Prostate gland (tissue), 2 donors: ENCODE measurements around the gene UBE2D2. TPM values are rescaled to one million over a fixed set of nuclear protein-coding genes. Genes with fewer than 3 reads are reported as not detected.

Experiments
- DNase-seq: peaks from one replicate; pipeline ENCODE4 v3.0.0-alpha.2; 2019; ENCODE audit warnings: low spot score
- H3K27ac ChIP-seq, 2 donors: fragments of 200-600 bp; sonication (generic); 2 replicates each; pipeline ENCODE4 v1.5.1; 2017 to 2019
- H3K27me3 ChIP-seq: fragments of 200-600 bp; sonication (generic); replicated peaks from 2 replicates; pipeline ENCODE4 v1.5.1; 2019; ENCODE audit not compliant: insufficient read depth
- H3K36me3 ChIP-seq, 2 donors: fragments of 200-600 bp; sonication (generic); 1 replicate in 1 of 2; 2 replicates in 1 of 2; pipeline versions ENCODE4 v1.5.1 to v1.8.1; 2017 to 2019
- H3K4me1 ChIP-seq: fragments of 200-600 bp; sonication (generic); replicated peaks from 2 replicates; pipeline ENCODE4 v1.5.1; 2019
- H3K4me3 ChIP-seq, 2 donors: fragments of 200-600 bp; sonication (generic); 2 replicates each; pipeline ENCODE4 v1.5.1; 2017 to 2019
- H3K9me3 ChIP-seq: fragments of 200-600 bp; sonication (generic); 2 replicates; pipeline ENCODE4 v1.5.1; 2017
- CTCF ChIP-seq, 4 experiments: fragments of 200-600 bp in 2 of 4; fragments of 450-650 bp in 2 of 4; sonication (generic) in 2 of 4; IDR thresholded peaks; 1 replicate in 3 of 4; 2 replicates in 1 of 4; pipeline ENCODE4 v1.5.1; 2016 to 2019; ENCODE audit warnings: antibody characterized with exemption in 4 of 4, mild to moderate bottlenecking in 2 of 4, moderate library complexity in 2 of 4
- POLR2A ChIP-seq: fragments of 450-650 bp; IDR thresholded peaks from one replicate; pipeline ENCODE4 v1.6.1; 2016; ENCODE audit warnings: antibody characterized with exemption, mild to moderate bottlenecking
- POLR2AphosphoS5 ChIP-seq: sonication (generic); formaldehyde crosslinking; IDR thresholded peaks from one replicate; pipeline ENCODE4 v1.6.1; 2017; ENCODE audit warnings: antibody characterized with exemption
- WGBS: methylation state at CpG from one replicate; pipeline ENCODE4 v1.1.5; 2018; 5-methylcytosine and 5-hydroxymethylcytosine counted together
- intact Hi-C: fragments of 100-400 bp; cut with DNase I; formaldehyde crosslinking; loops from one replicate; pipeline ENCODE4 v1.14.2; 2022
- total RNA-seq, 2 donors: library from RNA; depleted of rRNA; stranded (reverse); fragments of >200 nt; gene quantifications; one replicate each; pipeline ENCODE4 v1.1.0, GENCODE V29; 2016

The UBE2D2 gene
- total RNA-seq, 2 donors from 2014 or later, result 90.3 to 96.3 TPM

DNA sequence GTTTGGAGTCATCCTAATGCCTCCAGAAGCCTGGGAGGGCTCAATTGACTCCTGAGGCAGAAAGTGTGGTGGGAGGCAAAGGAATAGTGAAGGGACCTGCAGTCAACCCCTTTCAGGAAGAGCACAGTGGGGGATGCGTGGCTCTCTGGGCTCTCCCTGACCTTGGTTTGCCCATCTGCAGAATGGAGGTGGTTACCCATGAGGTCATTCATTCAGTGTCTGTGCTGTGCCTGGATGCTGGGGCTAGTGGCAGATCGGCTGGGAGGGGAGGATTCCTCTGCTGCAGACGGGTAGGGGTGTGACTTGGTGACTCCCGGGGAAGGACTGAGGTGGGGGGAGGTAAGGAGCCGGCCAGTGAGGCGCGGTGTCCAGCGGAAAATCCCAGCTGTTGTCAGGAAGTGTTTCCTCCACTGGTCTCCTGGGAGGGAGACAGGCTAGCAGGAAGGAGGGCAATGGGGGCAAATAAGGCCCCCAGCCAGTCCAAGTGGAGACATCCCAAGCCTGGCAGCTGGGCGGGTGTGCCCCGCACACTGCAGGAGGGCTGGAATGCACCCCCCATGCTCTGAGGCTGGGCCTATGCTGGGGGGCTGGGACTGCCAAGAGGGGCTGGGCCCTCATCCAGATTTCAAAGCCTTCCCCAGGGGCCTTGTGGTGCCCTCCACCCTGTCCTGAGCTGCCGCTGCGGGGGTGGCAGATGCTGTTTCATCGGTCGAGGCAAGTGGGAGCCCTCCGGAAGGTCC, 98.0 kb downstream of the UBE2D2 start:
- TF ChIP-seq CTCF (IDR thresholded peaks at IDR 0.05) (no peak), POLR2AphosphoS5 (peak; percentile 20), POLR2A (peak; percentile 7)
- H3K36me3 ChIP-seq, result no peaks in the 10 kb centered on the region
- no peaks in the 10 kb centered on the region for H3K27me3 ChIP-seq
- H3K4me1 ChIP-seq, result peaks cover 68% of the 10 kb centered on the region
- H3K27ac ChIP-seq, result peak overlapping the region; percentile 89 to 94
- DNase-seq, result no peak
- 47% methylated on average over 15 of the region's 15 CpGs for WGBS
- H3K4me3 ChIP-seq, result peak overlapping the region in 1 of 2 donors; percentile 16
- no peaks in the 10 kb centered on the region for H3K9me3 ChIP-seq
- intact Hi-C loops, result no loop called here

- Histone ChIP-seq H3K36me3 (no peaks in the 10 kb centered on the region), H3K9me3 (no peaks in the 10 kb centered on the region), H3K4me1 (peaks cover 64% of the 10 kb centered on the region), H3K4me3 (peak overlapping the region; percentile 1 to 16), H3K27me3 (no peaks in the 10 kb centered on the region), H3K27ac (peak overlapping the region; percentile 89 to 94)
- no peak for DNase-seq
- WGBS, result 22% methylated on average over 13 of the region's 13 CpGs
- TF ChIP-seq POLR2A (no peak), CTCF (IDR thresholded peaks at IDR 0.05) (no peak), POLR2AphosphoS5 (no peak)
- intact Hi-C loops, result no loop called here
Measured at GRCh38 chr5:139659695-139660101, 98.6 kb downstream of the UBE2D2 start.

GRCh38 chr5:139660105-139660922, 99.2 kb downstream of the UBE2D2 start:
- H3K4me3 ChIP-seq, result peak overlapping the region; percentile 1 to 18
- intact Hi-C loops, result no loop called here
- H3K9me3 ChIP-seq, result no peaks in the 10 kb centered on the region
- peak; percentile 87 for DNase-seq
- no peaks in the 10 kb centered on the region for H3K36me3 ChIP-seq
- no peaks in the 10 kb centered on the region for H3K27me3 ChIP-seq
- peaks cover 57% of the 10 kb centered on the region for H3K4me1 ChIP-seq
- 38% methylated on average over 14 of the region's 14 CpGs for WGBS
- TF ChIP-seq POLR2A (peak; percentile 57), CTCF (IDR thresholded peaks at IDR 0.05) (no peak), POLR2AphosphoS5 (peak; percentile 86)
- peak overlapping the region; percentile 89 to 94 for H3K27ac ChIP-seq

GRCh38 chr5:139660923-139661814, 100.0 kb downstream of the UBE2D2 start:
- H3K4me1 ChIP-seq, result peaks cover 49% of the 10 kb centered on the region
- peak overlapping the region in 1 of 2 donors; percentile 18 for H3K4me3 ChIP-seq
- intact Hi-C loops, result no loop called here
- no peaks in the 10 kb centered on the region for H3K36me3 ChIP-seq
- TF ChIP-seq POLR2AphosphoS5, result peak; percentile 33
- TF ChIP-seq CTCF (IDR thresholded peaks at IDR 0.05), result no peak
- no peaks in the 10 kb centered on the region for H3K9me3 ChIP-seq
- peak; percentile 62 for DNase-seq
- no peaks in the 10 kb centered on the region for H3K27me3 ChIP-seq
- H3K27ac ChIP-seq, result peak overlapping the region; percentile 89 to 94
- 34% methylated on average over 40 of the region's 41 CpGs for whole genome bisulfite sequencing
